OCI-LY7 (cell line): ENCODE results near the gene STK10. TPM values are rescaled to one million over a fixed set of nuclear protein-coding genes. Genes with fewer than 3 reads are reported as not detected.

Source experiments
- BruUV-seq: library from RNA; stranded (reverse); fragments of 400-500 nt; replicated peaks from 2 replicates; lab custom pipeline; 2021; lab: Mats Ljungman, UMichigan
- CTCF ChIA-PET: fragments of 300-600 bp; sonication (Branson Sonifier 250); formaldehyde crosslinking; loops from one replicate; lab custom pipeline; 2022; ENCODE audit warnings: antibody characterized with exemption; ENCODE audit not compliant: unreplicated experiment; lab: Charles Lee
- POLR2A ChIA-PET: fragments of 300-600 bp; sonication (Branson Sonifier 250); formaldehyde crosslinking; loops from one replicate; lab custom pipeline; 2022; ENCODE audit warnings: antibody characterized with exemption; lab: Charles Lee
- DNase-seq: peaks from one replicate; pipeline ENCODE4 v3.0.0-alpha.2; 2015; ENCODE audit warnings: low spot score
- H2AFZ ChIP-seq: fragments of 200-600 bp; sonication (generic), shearing (Covaris generic); 2 replicates; pipeline ENCODE4 v1.6.1; 2014; ENCODE audit warnings: mild to moderate bottlenecking, antibody characterized with exemption, low read length, moderate library complexity
- H3K27ac ChIP-seq: fragments of 200-600 bp; sonication (generic); 2 replicates; pipeline ENCODE4 v1.5.1; 2014; ENCODE audit warnings: mixed run types, low read depth, mild to moderate bottlenecking, moderate library complexity, low read length, inconsistent platforms; ENCODE audit not compliant: poor library complexity, severe bottlenecking
- H3K36me3 ChIP-seq: fragments of 200-600 bp; sonication (generic); 2 replicates; pipeline ENCODE4 v1.6.1; 2014; ENCODE audit warnings: mild to moderate bottlenecking, antibody characterized with exemption, low read length, moderate library complexity, mixed read lengths; ENCODE audit not compliant: insufficient read depth
- H3K4me1 ChIP-seq: fragments of 200-600 bp; sonication (generic); 2 replicates; pipeline ENCODE4 v1.5.1; 2014; ENCODE audit warnings: mild to moderate bottlenecking, low read length; ENCODE audit not compliant: insufficient read depth, poor library complexity, severe bottlenecking
- H3K4me2 ChIP-seq: fragments of 200-600 bp; sonication (generic); 2 replicates; pipeline ENCODE4 v1.6.1; 2014; ENCODE audit warnings: mild to moderate bottlenecking, low read length
- H3K4me3 ChIP-seq: fragments of 200-600 bp; sonication (generic); 2 replicates; pipeline ENCODE4 v1.5.1; 2014; ENCODE audit warnings: mild to moderate bottlenecking, low read depth, low read length; ENCODE audit not compliant: poor library complexity, severe bottlenecking
- H3K79me2 ChIP-seq: fragments of 200-600 bp; sonication (generic); 2 replicates; pipeline ENCODE4 v1.6.1; 2016; ENCODE audit warnings: low read depth, mild to moderate bottlenecking, low read length, moderate library complexity, mixed read lengths; ENCODE audit not compliant: insufficient read depth
- H3K9me2 ChIP-seq: fragments of 200-600 bp; sonication (generic); 2 replicates; pipeline ENCODE4 v1.6.1; 2016; ENCODE audit warnings: mild to moderate bottlenecking, low read length, mixed read lengths; ENCODE audit not compliant: insufficient read depth
- H3K9me3 ChIP-seq: fragments of 200-600 bp; sonication (generic); 2 replicates; pipeline ENCODE4 v1.6.1; 2014; ENCODE audit warnings: mild to moderate bottlenecking, mixed run types, low read length, mixed read lengths
- H4K20me1 ChIP-seq: fragments of 200-600 bp; sonication (generic); 2 replicates; pipeline ENCODE4 v1.6.1; 2014; ENCODE audit warnings: mild to moderate bottlenecking, antibody characterized with exemption, low read length, moderate library complexity, mixed read lengths; ENCODE audit not compliant: insufficient read depth
- EZH2phosphoT487 ChIP-seq: fragments of 200-600 bp; sonication (generic); IDR thresholded peaks from 2 replicates; pipeline ENCODE4 v1.6.1; 2018; ENCODE audit warnings: low read depth, borderline replicate concordance, mild to moderate bottlenecking, mixed run types, antibody characterized with exemption, low read length, moderate library complexity, mixed read lengths
- intact Hi-C: fragments of 100-400 bp; cut with micrococcal nuclease; formaldehyde crosslinking; loops from one replicate; pipeline ENCODE4 v1.10.0; 2022; ENCODE audit not compliant: unreplicated experiment
- total RNA-seq, 2 experiments: library from RNA; depleted of rRNA in 1 of 2; stranded (reverse); fragments of >200 nt in 1 of 2; shearing (Covaris generic) in 1 of 2; gene quantifications; 2 replicates each; pipeline ENCODE4 v1.2.3, GENCODE V29; 2014 to 2022
- TF ChIP-seq, protein P1 (sequence below): fragments of 200-600 bp; sonication (generic); conservative IDR thresholded peaks from 2 replicates; pipeline ENCODE4 v1.5.1; 2014; ENCODE audit warnings: mild to moderate bottlenecking, antibody characterized with exemption, low read length, moderate library complexity, mixed read lengths

Gene STK10
- total RNA-seq, 2 experiments from 2014 or later = 53.7 to 89.7 TPM

GRCh38 chr5:172146748-172147092 lies 41.3 kb downstream of the STK10 start:
- Histone ChIP-seq H3K4me1 (peaks cover 33% of the 10 kb centered on the region), H3K9me2 (no peaks in the 10 kb centered on the region), H2AFZ (no peak overlapping the region), H4K20me1 (no peaks in the 10 kb centered on the region), H3K4me3 (no peak overlapping the region), H3K4me2 (no peak overlapping the region), H3K9me3 (no peaks in the 10 kb centered on the region), H3K36me3 (peaks cover 20% of the 10 kb centered on the region; the same call in 1 of the 2 replicates), H3K27ac (no peak overlapping the region), H3K79me2 (no peaks in the 10 kb centered on the region)
- ChIA-PET CTCF (no interaction called here), POLR2A (interaction anchor here (0.9 kb wide), 1 partner anchor 28 kb away, joined by 3 read pairs; no protein-coding TSS in a partner anchor)
- no TSS peak for BruUV-seq
- intact Hi-C loops = no loop called here
- TF ChIP-seq, protein P1, sequence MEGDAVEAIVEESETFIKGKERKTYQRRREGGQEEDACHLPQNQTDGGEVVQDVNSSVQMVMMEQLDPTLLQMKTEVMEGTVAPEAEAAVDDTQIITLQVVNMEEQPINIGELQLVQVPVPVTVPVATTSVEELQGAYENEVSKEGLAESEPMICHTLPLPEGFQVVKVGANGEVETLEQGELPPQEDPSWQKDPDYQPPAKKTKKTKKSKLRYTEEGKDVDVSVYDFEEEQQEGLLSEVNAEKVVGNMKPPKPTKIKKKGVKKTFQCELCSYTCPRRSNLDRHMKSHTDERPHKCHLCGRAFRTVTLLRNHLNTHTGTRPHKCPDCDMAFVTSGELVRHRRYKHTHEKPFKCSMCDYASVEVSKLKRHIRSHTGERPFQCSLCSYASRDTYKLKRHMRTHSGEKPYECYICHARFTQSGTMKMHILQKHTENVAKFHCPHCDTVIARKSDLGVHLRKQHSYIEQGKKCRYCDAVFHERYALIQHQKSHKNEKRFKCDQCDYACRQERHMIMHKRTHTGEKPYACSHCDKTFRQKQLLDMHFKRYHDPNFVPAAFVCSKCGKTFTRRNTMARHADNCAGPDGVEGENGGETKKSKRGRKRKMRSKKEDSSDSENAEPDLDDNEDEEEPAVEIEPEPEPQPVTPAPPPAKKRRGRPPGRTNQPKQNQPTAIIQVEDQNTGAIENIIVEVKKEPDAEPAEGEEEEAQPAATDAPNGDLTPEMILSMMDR = no peak
- TF ChIP-seq EZH2phosphoT487 = no peak
- no peak for DNase-seq

DNA sequence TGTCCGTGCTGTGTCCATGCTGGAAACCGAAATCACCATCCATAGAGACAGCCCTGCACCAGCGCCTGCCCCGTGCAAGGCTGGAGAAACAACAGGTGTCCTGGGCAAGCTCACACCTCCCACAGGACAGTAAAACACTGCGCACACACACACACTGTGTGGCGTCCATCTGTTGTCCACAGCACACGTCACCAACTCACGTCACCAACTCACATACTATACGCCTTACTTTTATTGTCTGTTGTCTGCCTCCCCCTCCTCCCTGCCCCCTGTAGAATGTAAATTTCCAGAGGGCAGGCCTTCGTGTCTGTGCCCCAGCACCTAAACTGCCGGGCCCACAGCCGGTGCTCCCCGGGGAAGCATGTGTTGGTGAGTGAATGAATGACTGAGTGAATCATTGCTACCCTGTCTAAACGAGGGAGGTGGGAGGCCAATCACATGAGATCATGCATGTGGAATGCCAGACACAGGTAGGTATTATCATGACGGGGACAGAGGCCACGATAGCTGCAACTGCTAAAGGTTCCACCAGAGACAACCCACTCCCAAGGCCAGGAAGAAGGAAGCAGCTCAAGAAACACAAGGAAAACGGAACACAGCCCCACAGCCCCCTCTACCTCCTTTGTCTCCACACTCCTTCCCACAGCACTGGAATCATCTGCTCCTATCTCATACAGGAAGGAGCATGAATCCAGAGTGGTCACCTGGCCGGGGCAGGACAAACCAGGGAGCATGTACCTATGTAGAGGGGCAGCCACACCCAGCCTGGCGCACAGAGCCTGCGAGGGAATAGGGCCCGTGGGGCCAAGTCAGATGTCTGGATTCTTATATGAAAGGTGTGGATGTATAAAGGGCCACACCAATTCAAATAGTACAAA lies 41.9 kb downstream of the STK10 start:
- Histone ChIP-seq H3K9me3 (no peaks in the 10 kb centered on the region), H3K4me3 (no peak overlapping the region), H3K4me1 (peaks cover 38% of the 10 kb centered on the region), H3K4me2 (no peak overlapping the region), H3K36me3 (peaks cover 17% of the 10 kb centered on the region; the same call in 1 of the 2 replicates), H3K27ac (no peak overlapping the region), H2AFZ (no peak overlapping the region), H3K9me2 (no peaks in the 10 kb centered on the region), H4K20me1 (no peaks in the 10 kb centered on the region), H3K79me2 (0 out of 2 replicates have a peak, but pooled peaks cover 2% of the 10 kb centered on the region)
- POLR2A ChIA-PET = interaction anchor here (0.9 kb wide), 2 partner anchors 12 to 29 kb away, joined by 3 read pairs; no protein-coding TSS in a partner anchor
- TF ChIP-seq, protein P1 = no peak
- TF ChIP-seq EZH2phosphoT487 = no peak
- CTCF ChIA-PET = no interaction called here
- DNase-seq = no peak
- intact Hi-C loops = no loop called here
- no TSS peak for BruUV-seq
